Ectodermal cell (in vitro differentiated cells): ENCODE measurements around the gene ERMAP.
"Not testable (repeated sequence)": the region's sequence is repeated elsewhere in the genome, so short reads cannot be mapped to it uniquely, and the experiment has no call there.

Source experiments
- H3K27ac ChIP-seq: 2 replicates; pipeline ENCODE4 v1.7.0; 2013; ENCODE audit warnings: mild to moderate bottlenecking, low read depth, low read length; ENCODE audit not compliant: insufficient read depth, poor library complexity, severe bottlenecking
- H3K27me3 ChIP-seq: 2 replicates; pipeline ENCODE4 v1.7.0; 2013; ENCODE audit warnings: mild to moderate bottlenecking, low read length; ENCODE audit not compliant: insufficient read depth, control insufficient read depth, poor library complexity, severe bottlenecking
- H3K36me3 ChIP-seq: one replicate; pipeline ENCODE4 v1.7.0; 2013; ENCODE audit warnings: low read length; ENCODE audit not compliant: control insufficient read depth, insufficient read depth
- H3K4me1 ChIP-seq: one replicate; pipeline ENCODE4 v1.7.0; 2013; ENCODE audit warnings: low read length; ENCODE audit not compliant: control insufficient read depth, insufficient read depth
- H3K4me3 ChIP-seq: 2 replicates; pipeline ENCODE4 v1.7.0; 2013; ENCODE audit warnings: low read depth, low read length, control low read depth; ENCODE audit not compliant: insufficient read depth
- H3K9me3 ChIP-seq: 2 replicates; pipeline ENCODE4 v1.7.0; 2013; ENCODE audit warnings: mild to moderate bottlenecking, low read length, moderate library complexity; ENCODE audit not compliant: control insufficient read depth
- WGBS, 2 experiments: methylation state at CpG; one replicate each; pipeline ENCODE4 v1.1.7; 2013; ENCODE audit warnings: missing lambda C conversion rate in 2 of 2; 5-methylcytosine and 5-hydroxymethylcytosine counted together

The ERMAP gene

DNA sequence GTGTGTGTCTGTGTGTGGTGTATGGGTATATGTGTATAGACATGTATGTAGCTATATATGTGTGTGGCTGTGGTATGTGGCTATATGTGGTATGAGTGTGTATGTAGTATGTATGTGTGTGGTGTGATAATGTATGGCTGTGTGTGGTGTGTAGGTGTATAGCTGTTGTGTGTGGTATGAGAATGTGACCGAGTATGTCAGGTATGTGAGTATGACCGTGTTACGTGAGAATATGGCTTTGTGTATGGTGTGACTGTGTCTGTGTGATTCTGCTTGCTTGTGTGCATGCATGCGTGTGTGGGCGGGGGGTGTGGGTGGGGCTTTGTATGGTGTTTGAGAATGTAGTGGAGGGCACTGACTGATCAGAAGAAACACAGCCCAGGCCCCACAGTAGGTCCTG, 33.0 kb downstream of the ERMAP start:
- H3K27ac ChIP-seq: no peak overlapping the region
- H3K9me3 ChIP-seq: no peaks in the 10 kb centered on the region
- 88 to 96% methylated on average over 5 of the region's 5 CpGs for WGBS, 2 experiments
- peaks cover 11% of the 10 kb centered on the region for H3K4me1 ChIP-seq
- H3K36me3 ChIP-seq: peaks cover 34% of the 10 kb centered on the region
- H3K4me3 ChIP-seq: no peak overlapping the region
- H3K27me3 ChIP-seq: no peaks in the 10 kb centered on the region

DNA sequence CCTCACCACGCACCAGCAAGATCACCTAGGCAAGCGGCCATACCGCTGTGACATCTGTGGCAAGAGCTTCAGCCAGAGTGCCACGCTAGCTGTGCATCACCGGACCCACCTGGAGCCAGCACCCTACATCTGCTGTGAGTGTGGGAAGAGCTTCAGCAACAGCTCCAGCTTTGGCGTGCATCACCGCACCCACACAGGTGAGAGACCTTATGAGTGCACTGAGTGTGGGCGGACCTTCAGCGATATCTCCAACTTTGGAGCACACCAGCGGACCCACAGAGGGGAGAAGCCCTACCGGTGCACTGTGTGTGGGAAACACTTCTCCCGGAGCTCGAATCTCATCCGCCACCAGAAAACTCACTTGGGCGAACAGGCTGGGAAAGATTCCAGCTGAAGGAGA, 34.5 kb downstream of the ERMAP start:
- H3K9me3 ChIP-seq: no peaks in the 10 kb centered on the region
- peaks cover 34% of the 10 kb centered on the region for H3K36me3 ChIP-seq
- no peaks in the 10 kb centered on the region for H3K27me3 ChIP-seq
- no peak overlapping the region for H3K27ac ChIP-seq
- 97 to 98% methylated on average over 15 of the region's 15 CpGs for WGBS, 2 experiments
- H3K4me3 ChIP-seq: no peak overlapping the region
- peaks cover 11% of the 10 kb centered on the region for H3K4me1 ChIP-seq

DNA sequence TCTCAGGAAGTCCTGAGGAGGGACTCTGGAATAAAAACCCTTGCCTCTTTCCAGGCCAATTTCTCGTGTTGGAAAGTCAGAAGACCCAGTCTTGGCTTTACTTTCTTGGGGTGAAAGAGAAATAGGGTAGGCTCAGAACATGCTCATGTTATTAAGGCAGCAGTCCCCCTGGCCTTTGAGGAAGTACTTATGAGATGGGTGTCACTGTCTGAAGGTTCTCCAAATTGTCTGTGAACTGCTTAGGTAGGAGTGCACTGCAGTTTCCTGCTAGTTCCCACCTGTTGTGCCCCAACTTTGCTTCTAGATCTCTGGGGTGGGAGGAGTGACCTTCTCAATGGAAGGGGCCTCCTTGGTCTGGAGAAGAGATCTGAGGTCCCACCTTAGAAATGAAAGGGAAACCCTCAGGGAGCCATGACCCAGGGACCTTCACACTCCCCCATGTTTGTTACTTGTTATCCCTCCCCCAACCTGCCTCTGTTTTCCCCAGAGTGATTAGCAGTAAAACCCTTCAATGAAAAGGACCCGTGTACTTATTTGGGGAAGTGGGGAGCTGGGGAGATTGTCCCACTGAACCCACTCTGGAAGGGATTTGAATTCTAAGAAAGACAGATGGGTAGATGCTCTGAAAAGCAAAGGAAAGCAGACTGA, 35.2 kb downstream of the ERMAP start:
- peaks cover 11% of the 10 kb centered on the region for H3K4me1 ChIP-seq
- no peaks in the 10 kb centered on the region for H3K9me3 ChIP-seq
- H3K27ac ChIP-seq: no peak overlapping the region
- WGBS, 2 experiments: 96 to 97% methylated on average over 2 of the region's 2 CpGs
- H3K36me3 ChIP-seq: peaks cover 34% of the 10 kb centered on the region
- H3K27me3 ChIP-seq: no peaks in the 10 kb centered on the region
- no peak overlapping the region for H3K4me3 ChIP-seq

DNA sequence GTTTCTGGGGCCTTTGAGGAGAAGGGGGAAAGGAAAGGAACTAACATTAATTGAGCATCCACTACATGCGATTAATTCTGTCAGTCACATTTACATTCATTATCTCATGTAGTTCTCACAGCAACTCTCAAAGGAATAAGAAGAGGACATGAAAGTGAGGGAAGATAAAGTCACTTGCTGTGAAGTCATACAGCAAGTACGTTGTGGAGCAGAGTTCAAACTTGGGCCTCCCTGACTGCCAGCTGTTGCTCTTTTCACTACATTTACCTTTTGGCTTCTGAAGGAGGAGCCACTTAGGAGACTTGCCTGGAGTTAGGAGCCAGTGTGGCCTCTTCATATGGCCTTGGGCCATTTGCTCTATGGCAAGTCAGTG, 35.7 kb downstream of the ERMAP start:
- Histone ChIP-seq H3K9me3 (no peaks in the 10 kb centered on the region), H3K4me3 (no peak overlapping the region), H3K4me1 (peaks cover 6% of the 10 kb centered on the region), H3K36me3 (peaks cover 34% of the 10 kb centered on the region), H3K27ac (no peak overlapping the region), H3K27me3 (no peaks in the 10 kb centered on the region)
- WGBS, 2 experiments: 0 to 52% methylated on average over 1 to 2 of the region's 2 CpGs

DNA sequence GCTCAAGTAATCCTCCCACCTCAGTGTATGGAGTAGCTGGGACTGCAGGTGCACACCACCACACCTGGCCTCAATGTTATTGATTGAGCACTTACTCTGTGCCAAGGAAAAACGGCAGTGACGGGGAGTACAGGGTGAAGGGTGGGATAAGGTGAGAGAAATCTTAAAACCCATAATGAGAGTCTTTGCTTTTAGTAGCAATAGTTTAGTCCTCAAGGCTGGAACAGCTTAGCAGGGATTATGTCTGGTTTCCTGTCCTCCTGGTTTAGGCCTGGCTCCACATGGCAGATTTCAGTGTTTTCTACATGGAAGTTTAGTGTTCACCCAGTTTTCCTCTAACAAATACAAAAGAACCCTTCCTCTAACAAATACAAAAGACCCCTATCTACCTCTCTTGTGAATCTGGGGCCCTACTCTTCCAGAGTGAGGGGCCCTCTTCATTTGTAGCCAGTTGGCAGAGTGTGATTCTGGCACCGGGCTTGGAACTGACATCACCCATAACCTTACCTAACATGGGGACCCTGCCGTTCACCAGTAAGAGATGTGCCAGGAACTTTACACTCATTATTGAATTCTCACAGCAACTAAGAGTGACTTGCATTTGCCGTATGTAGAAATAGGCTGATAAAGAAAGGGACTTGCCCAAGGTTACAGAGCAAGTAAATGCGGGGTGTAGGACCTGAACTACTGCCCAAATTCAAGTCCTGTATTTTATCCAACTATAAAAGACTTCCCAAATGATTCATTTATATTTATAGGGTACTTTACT, 36.4 kb downstream of the ERMAP start:
- Histone ChIP-seq H3K36me3 (peaks cover 34% of the 10 kb centered on the region), H3K27me3 (no peaks in the 10 kb centered on the region), H3K9me3 (no peaks in the 10 kb centered on the region), H3K4me1 (no peaks in the 10 kb centered on the region), H3K27ac (no peak overlapping the region), H3K4me3 (no peak overlapping the region)
- WGBS, 2 experiments: 95 to 96% methylated on average over 5 to 6 of the region's 6 CpGs

DNA sequence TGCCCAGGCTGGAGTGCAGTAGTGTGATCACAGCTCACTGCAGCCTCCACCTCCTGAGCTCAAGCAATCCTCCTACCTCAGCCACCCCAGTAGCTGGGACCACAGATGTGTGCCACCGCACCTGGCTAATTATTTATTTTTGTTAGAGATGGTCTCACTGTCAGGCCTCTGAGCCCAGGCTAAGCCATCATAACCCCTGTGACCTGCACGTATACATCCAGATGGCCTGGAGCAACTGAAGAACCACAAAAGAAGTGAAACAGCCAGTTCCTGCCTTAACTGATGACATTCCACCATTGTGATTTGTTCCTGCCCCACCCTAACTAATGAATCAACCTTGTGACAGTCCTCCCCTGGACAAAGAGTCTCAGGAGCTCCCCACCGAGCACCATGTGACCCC, 39.6 kb downstream of the ERMAP start:
- not testable (repeated sequence) for H3K27ac ChIP-seq, H3K27me3 ChIP-seq, H3K4me1 ChIP-seq, H3K4me3 ChIP-seq, H3K9me3 ChIP-seq
- WGBS, 2 experiments: 97 to 98% methylated on average over 3 of the region's 3 CpGs
- H3K36me3 ChIP-seq: peaks cover 12% of the 10 kb centered on the region

DNA sequence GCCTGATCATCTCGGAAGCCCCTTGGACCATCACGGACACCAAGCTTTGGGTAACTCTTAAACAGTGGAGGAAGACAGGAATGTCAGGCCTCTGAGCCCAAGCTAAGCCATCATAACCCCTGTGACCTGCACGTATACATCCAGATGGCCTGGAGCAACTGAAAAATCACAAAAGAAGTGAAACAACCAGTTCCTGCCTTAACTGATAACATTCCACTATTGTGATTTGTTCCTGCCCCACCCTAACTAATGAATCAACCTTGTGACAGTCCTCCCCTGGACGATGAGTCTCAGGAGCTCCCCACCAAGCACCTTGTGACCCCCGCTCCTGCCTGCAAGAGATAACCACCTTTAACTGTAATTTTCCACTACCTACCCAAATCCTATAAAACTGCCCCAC, 42.4 kb downstream of the ERMAP start:
- H3K4me1 ChIP-seq, H3K27ac ChIP-seq, H3K4me3 ChIP-seq, H3K36me3 ChIP-seq, H3K9me3 ChIP-seq, H3K27me3 ChIP-seq: not testable (repeated sequence)
- WGBS, 2 experiments: 91 to 93% methylated on average over 5 of the region's 5 CpGs

DNA sequence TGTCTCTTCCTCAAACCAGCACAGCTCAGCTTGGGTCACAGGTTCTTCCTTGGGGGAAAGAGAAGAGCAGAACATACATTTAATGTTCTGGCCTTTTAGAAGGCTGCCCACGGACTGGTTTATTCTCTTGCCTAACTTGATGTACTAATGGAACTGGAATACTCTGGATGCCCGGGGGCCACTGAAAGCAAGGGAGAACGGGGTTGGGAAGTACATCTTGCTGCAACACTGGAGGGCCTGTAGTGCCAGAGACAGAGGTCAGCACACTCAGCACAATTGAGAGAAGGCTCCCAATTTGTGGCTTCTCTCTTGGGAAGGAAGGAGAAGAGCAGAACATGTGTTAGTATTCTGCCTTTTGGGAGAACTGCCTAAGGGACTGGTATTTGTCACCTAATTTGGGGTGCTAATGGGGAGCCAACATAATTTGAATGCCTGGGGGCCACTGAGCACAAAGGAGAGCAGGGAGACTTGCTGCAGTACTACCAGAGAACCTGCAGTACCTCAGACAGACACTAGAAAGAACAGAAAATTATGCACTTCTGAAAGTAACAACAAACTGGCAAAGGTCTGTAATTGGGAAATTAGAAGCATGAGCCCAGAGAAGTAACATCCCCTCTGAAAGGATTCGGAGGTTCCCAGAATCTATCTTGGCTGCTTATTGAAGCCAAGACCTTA, 43.6 kb downstream of the ERMAP start:
- Histone ChIP-seq H3K4me1 (no peaks in the 10 kb centered on the region), H3K36me3 (no peaks in the 10 kb centered on the region), H3K4me3 (no peak overlapping the region), H3K27me3 (no peaks in the 10 kb centered on the region), H3K9me3 (peaks cover 3% of the 10 kb centered on the region), H3K27ac (no peak overlapping the region)
- WGBS, 2 experiments: 90 to 92% methylated on average over 4 of the region's 4 CpGs

DNA sequence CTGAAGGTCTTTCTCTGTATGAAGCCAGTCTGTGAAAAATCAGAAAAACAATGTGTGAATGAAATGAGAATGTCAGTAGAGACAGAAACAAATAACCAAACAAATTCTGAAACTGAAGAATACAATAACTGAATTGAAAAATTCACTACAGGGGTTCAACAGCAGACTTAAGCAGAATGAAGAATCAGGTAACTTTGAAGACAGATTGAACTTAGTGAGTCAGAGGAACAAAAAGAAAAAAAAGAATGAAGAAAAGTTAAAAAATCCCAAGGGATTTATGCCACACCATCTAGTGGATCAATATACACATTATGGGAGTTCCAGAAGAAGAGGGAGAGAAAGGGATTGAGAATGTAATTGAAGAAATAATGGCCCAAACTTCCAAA, 44.1 kb downstream of the ERMAP start:
- H3K36me3 ChIP-seq: no peaks in the 10 kb centered on the region
- H3K27me3 ChIP-seq: no peaks in the 10 kb centered on the region
- no peak overlapping the region for H3K27ac ChIP-seq
- H3K4me1 ChIP-seq: no peaks in the 10 kb centered on the region
- H3K9me3 ChIP-seq: peaks cover 3% of the 10 kb centered on the region
- no peak overlapping the region for H3K4me3 ChIP-seq

DNA sequence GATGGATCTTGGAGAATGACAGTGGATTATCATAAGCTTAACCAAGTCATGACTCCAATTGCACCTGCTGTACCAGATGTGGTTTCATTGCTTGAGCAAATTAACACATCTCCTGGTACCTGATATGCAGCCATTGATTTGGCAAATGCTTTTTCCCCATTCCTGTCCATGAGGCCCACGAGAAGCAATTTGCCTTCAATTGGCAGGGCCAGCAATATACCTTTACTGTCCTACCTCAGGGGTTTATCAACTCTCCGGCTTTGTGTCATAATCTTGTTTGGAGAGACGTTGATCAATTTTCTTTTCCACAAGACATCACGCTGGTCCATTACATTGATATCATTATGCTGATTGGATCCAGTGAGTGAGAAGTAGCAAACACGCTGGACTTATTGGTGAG, 49.6 kb downstream of the ERMAP start:
- no peak overlapping the region for H3K4me3 ChIP-seq
- H3K9me3 ChIP-seq: no peaks in the 10 kb centered on the region
- no peaks in the 10 kb centered on the region for H3K27me3 ChIP-seq
- WGBS, 2 experiments: 91 to 95% methylated on average over 5 of the region's 5 CpGs
- H3K36me3 ChIP-seq: no peaks in the 10 kb centered on the region
- no peak overlapping the region for H3K27ac ChIP-seq
- H3K4me1 ChIP-seq: no peaks in the 10 kb centered on the region
